WTC11 (cell line): ENCODE results near the gene CCDC137. TPM values are rescaled to one million over a fixed set of nuclear protein-coding genes. Genes with fewer than 3 reads are reported as not detected.
"Not testable (repeated sequence)": the region's sequence is repeated elsewhere in the genome, so short reads cannot be mapped to it uniquely, and the experiment has no call there.

Source experiments
- ATAC-seq: fragments of 200-7000 bp; cut with Tn5 transposase; 2 replicates; pipeline ENCODE4 v1.10.0; 2021; ENCODE audit warnings: mild to moderate bottlenecking, moderate library complexity
- CTCF ChIA-PET: fragments of 300-600 bp; sonication (Branson Sonifier 250); formaldehyde crosslinking; loops from one replicate; lab custom pipeline; 2021; ENCODE audit warnings: antibody characterized with exemption; lab: Charles Lee
- POLR2A ChIA-PET: fragments of 350-600 bp; sonication (Branson Sonifier 250); formaldehyde crosslinking; loops from one replicate; lab custom pipeline; 2021; ENCODE audit warnings: antibody characterized with exemption; lab: Charles Lee
- DNase-seq: peaks from one replicate; pipeline ENCODE4 v3.0.0; 2021; ENCODE audit warnings: low spot score
- H3K27ac Mint-ChIP-seq: 2 replicates; pipeline ENCODE4 v1.8.0; 2021; ENCODE audit warnings: mixed read lengths
- H3K27me3 Mint-ChIP-seq: 2 replicates; pipeline ENCODE4 v1.8.0; 2021; ENCODE audit warnings: low read depth, mild to moderate bottlenecking, moderate library complexity, mixed read lengths
- H3K36me3 Mint-ChIP-seq: 2 replicates; pipeline ENCODE4 v1.8.0; 2021; ENCODE audit warnings: mixed read lengths
- H3K4me1 Mint-ChIP-seq: 2 replicates; pipeline ENCODE4 v1.8.0; 2022; ENCODE audit warnings: mixed read lengths
- H3K4me3 Mint-ChIP-seq: 2 replicates; pipeline ENCODE4 v1.8.0; 2021; ENCODE audit warnings: mild to moderate bottlenecking, moderate library complexity, mixed read lengths
- H3K9me3 Mint-ChIP-seq: 2 replicates; pipeline ENCODE4 v1.8.0; 2021; ENCODE audit warnings: mixed read lengths
- KAT7 ChIP-seq: sonication (generic); formaldehyde crosslinking; IDR thresholded peaks from 2 replicates; pipeline ENCODE4 v1.8.1; 2023; ENCODE audit warnings: missing genetic modification reagents, mild to moderate bottlenecking, borderline replicate concordance
- NR1H2 ChIP-seq: sonication (generic); formaldehyde crosslinking; IDR thresholded peaks from 2 replicates; pipeline ENCODE4 v1.9.0; 2021; ENCODE audit warnings: mild to moderate bottlenecking, moderate library complexity, missing genetic modification reagents
- NR3C1 ChIP-seq: sonication (generic); formaldehyde crosslinking; conservative IDR thresholded peaks from 2 replicates; pipeline ENCODE4 v1.8.1; 2023; ENCODE audit warnings: low read depth, mild to moderate bottlenecking, missing genetic modification reagents
- total RNA-seq: library from RNA; stranded (reverse); gene quantifications from 3 replicates; pipeline ENCODE4 v1.2.3, GENCODE V29; 2021
- TF ChIP-seq, protein P1 (sequence below): sonication (generic); formaldehyde crosslinking; IDR thresholded peaks from 2 replicates; pipeline ENCODE4 v1.8.1; 2023; ENCODE audit warnings: mild to moderate bottlenecking, missing genetic modification reagents, moderate library complexity
- TF ChIP-seq, protein P2 (sequence below): fragments of 200-600 bp; IDR thresholded peaks from 2 replicates; pipeline ENCODE4 v1.8.0; 2022; ENCODE audit warnings: antibody characterized with exemption
- TF ChIP-seq, protein P3 (sequence below): sonication (generic); formaldehyde crosslinking; IDR thresholded peaks from 2 replicates; pipeline ENCODE4 v1.8.0; 2023; ENCODE audit warnings: missing genetic modification reagents, mild to moderate bottlenecking, borderline replicate concordance
- TF ChIP-seq, protein P4 (sequence below): fragments of 250-450 bp; sonication (Bioruptor Pico); IDR thresholded peaks from 2 replicates; pipeline ENCODE4 v1.9.0; 2021; ENCODE audit warnings: mild to moderate bottlenecking, borderline replicate concordance
- TF ChIP-seq, protein P5 (sequence below): sonication (generic); formaldehyde crosslinking; IDR thresholded peaks from 2 replicates; pipeline ENCODE4 v1.8.0; 2022; ENCODE audit warnings: mild to moderate bottlenecking, missing genetic modification reagents
- TF ChIP-seq, protein P6 (sequence below): sonication (generic); formaldehyde crosslinking; IDR thresholded peaks from 2 replicates; pipeline ENCODE4 v1.8.1; 2023; ENCODE audit warnings: mild to moderate bottlenecking, missing genetic modification reagents, moderate library complexity
- TF ChIP-seq, protein P7 (sequence below): sonication (generic); formaldehyde crosslinking; IDR thresholded peaks from 2 replicates; pipeline ENCODE4 v1.8.1; 2022; ENCODE audit warnings: mild to moderate bottlenecking, moderate library complexity, missing genetic modification reagents
- TF ChIP-seq, protein P8 (sequence below): sonication (generic); formaldehyde crosslinking; IDR thresholded peaks from 2 replicates; pipeline ENCODE4 v1.8.0; 2023; ENCODE audit warnings: mild to moderate bottlenecking, missing genetic modification reagents

Gene CCDC137
- total RNA-seq, 1 experiment from 2014 or later = 36.8 TPM

DNA sequence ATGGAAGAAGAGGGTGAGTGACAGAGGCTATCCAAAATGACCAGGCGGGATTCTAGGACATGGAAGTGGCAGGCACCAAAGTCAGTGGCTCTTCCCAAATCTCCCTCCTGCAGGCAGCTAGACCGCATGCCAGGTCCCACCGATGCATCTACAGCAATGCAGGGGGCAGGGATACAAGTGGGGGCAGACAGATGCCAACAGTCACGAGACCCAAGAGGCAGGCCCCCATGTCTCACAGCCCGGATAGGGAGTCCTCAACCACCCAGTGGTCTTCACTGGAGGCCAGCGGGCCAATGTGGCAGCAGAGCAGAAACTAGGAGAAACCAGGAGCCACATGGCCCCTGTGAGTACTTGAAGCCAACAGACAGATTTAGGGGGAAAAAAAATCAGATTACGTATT is 49.7 kb upstream of the CCDC137 start (continued):
- TF ChIP-seq NR3C1 (CRISPR knock-in tag) (no peak), NR1H2 (CRISPR knock-in tag) (no peak), KAT7 (CRISPR knock-in tag) (no peak)
- TF ChIP-seq, protein P1, sequence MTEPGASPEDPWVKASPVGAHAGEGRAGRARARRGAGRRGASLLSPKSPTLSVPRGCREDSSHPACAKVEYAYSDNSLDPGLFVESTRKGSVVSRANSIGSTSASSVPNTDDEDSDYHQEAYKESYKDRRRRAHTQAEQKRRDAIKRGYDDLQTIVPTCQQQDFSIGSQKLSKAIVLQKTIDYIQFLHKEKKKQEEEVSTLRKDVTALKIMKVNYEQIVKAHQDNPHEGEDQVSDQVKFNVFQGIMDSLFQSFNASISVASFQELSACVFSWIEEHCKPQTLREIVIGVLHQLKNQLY (CRISPR knock-in tag) = no peak
- TF ChIP-seq, protein P2, sequence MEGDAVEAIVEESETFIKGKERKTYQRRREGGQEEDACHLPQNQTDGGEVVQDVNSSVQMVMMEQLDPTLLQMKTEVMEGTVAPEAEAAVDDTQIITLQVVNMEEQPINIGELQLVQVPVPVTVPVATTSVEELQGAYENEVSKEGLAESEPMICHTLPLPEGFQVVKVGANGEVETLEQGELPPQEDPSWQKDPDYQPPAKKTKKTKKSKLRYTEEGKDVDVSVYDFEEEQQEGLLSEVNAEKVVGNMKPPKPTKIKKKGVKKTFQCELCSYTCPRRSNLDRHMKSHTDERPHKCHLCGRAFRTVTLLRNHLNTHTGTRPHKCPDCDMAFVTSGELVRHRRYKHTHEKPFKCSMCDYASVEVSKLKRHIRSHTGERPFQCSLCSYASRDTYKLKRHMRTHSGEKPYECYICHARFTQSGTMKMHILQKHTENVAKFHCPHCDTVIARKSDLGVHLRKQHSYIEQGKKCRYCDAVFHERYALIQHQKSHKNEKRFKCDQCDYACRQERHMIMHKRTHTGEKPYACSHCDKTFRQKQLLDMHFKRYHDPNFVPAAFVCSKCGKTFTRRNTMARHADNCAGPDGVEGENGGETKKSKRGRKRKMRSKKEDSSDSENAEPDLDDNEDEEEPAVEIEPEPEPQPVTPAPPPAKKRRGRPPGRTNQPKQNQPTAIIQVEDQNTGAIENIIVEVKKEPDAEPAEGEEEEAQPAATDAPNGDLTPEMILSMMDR = no peak
- TF ChIP-seq, protein P3, sequence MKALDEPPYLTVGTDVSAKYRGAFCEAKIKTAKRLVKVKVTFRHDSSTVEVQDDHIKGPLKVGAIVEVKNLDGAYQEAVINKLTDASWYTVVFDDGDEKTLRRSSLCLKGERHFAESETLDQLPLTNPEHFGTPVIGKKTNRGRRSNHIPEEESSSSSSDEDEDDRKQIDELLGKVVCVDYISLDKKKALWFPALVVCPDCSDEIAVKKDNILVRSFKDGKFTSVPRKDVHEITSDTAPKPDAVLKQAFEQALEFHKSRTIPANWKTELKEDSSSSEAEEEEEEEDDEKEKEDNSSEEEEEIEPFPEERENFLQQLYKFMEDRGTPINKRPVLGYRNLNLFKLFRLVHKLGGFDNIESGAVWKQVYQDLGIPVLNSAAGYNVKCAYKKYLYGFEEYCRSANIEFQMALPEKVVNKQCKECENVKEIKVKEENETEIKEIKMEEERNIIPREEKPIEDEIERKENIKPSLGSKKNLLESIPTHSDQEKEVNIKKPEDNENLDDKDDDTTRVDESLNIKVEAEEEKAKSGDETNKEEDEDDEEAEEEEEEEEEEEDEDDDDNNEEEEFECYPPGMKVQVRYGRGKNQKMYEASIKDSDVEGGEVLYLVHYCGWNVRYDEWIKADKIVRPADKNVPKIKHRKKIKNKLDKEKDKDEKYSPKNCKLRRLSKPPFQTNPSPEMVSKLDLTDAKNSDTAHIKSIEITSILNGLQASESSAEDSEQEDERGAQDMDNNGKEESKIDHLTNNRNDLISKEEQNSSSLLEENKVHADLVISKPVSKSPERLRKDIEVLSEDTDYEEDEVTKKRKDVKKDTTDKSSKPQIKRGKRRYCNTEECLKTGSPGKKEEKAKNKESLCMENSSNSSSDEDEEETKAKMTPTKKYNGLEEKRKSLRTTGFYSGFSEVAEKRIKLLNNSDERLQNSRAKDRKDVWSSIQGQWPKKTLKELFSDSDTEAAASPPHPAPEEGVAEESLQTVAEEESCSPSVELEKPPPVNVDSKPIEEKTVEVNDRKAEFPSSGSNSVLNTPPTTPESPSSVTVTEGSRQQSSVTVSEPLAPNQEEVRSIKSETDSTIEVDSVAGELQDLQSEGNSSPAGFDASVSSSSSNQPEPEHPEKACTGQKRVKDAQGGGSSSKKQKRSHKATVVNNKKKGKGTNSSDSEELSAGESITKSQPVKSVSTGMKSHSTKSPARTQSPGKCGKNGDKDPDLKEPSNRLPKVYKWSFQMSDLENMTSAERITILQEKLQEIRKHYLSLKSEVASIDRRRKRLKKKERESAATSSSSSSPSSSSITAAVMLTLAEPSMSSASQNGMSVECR = no peak
- TF ChIP-seq, protein P4, sequence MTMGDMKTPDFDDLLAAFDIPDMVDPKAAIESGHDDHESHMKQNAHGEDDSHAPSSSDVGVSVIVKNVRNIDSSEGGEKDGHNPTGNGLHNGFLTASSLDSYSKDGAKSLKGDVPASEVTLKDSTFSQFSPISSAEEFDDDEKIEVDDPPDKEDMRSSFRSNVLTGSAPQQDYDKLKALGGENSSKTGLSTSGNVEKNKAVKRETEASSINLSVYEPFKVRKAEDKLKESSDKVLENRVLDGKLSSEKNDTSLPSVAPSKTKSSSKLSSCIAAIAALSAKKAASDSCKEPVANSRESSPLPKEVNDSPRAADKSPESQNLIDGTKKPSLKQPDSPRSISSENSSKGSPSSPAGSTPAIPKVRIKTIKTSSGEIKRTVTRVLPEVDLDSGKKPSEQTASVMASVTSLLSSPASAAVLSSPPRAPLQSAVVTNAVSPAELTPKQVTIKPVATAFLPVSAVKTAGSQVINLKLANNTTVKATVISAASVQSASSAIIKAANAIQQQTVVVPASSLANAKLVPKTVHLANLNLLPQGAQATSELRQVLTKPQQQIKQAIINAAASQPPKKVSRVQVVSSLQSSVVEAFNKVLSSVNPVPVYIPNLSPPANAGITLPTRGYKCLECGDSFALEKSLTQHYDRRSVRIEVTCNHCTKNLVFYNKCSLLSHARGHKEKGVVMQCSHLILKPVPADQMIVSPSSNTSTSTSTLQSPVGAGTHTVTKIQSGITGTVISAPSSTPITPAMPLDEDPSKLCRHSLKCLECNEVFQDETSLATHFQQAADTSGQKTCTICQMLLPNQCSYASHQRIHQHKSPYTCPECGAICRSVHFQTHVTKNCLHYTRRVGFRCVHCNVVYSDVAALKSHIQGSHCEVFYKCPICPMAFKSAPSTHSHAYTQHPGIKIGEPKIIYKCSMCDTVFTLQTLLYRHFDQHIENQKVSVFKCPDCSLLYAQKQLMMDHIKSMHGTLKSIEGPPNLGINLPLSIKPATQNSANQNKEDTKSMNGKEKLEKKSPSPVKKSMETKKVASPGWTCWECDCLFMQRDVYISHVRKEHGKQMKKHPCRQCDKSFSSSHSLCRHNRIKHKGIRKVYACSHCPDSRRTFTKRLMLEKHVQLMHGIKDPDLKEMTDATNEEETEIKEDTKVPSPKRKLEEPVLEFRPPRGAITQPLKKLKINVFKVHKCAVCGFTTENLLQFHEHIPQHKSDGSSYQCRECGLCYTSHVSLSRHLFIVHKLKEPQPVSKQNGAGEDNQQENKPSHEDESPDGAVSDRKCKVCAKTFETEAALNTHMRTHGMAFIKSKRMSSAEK (CRISPR knock-in tag) = no peak
- TF ChIP-seq, protein P5, sequence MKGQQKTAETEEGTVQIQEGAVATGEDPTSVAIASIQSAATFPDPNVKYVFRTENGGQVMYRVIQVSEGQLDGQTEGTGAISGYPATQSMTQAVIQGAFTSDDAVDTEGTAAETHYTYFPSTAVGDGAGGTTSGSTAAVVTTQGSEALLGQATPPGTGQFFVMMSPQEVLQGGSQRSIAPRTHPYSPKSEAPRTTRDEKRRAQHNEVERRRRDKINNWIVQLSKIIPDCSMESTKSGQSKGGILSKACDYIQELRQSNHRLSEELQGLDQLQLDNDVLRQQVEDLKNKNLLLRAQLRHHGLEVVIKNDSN (CRISPR knock-in tag) = no peak
- TF ChIP-seq, protein P6, sequence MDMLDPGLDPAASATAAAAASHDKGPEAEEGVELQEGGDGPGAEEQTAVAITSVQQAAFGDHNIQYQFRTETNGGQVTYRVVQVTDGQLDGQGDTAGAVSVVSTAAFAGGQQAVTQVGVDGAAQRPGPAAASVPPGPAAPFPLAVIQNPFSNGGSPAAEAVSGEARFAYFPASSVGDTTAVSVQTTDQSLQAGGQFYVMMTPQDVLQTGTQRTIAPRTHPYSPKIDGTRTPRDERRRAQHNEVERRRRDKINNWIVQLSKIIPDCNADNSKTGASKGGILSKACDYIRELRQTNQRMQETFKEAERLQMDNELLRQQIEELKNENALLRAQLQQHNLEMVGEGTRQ (CRISPR knock-in tag) = no peak
- TF ChIP-seq, protein P7, sequence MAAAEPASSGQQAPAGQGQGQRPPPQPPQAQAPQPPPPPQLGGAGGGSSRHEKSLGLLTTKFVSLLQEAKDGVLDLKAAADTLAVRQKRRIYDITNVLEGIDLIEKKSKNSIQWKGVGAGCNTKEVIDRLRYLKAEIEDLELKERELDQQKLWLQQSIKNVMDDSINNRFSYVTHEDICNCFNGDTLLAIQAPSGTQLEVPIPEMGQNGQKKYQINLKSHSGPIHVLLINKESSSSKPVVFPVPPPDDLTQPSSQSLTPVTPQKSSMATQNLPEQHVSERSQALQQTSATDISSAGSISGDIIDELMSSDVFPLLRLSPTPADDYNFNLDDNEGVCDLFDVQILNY (CRISPR knock-in tag) = no peak
- TF ChIP-seq, protein P8, sequence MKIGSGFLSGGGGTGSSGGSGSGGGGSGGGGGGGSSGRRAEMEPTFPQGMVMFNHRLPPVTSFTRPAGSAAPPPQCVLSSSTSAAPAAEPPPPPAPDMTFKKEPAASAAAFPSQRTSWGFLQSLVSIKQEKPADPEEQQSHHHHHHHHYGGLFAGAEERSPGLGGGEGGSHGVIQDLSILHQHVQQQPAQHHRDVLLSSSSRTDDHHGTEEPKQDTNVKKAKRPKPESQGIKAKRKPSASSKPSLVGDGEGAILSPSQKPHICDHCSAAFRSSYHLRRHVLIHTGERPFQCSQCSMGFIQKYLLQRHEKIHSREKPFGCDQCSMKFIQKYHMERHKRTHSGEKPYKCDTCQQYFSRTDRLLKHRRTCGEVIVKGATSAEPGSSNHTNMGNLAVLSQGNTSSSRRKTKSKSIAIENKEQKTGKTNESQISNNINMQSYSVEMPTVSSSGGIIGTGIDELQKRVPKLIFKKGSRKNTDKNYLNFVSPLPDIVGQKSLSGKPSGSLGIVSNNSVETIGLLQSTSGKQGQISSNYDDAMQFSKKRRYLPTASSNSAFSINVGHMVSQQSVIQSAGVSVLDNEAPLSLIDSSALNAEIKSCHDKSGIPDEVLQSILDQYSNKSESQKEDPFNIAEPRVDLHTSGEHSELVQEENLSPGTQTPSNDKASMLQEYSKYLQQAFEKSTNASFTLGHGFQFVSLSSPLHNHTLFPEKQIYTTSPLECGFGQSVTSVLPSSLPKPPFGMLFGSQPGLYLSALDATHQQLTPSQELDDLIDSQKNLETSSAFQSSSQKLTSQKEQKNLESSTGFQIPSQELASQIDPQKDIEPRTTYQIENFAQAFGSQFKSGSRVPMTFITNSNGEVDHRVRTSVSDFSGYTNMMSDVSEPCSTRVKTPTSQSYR = no peak

DNA sequence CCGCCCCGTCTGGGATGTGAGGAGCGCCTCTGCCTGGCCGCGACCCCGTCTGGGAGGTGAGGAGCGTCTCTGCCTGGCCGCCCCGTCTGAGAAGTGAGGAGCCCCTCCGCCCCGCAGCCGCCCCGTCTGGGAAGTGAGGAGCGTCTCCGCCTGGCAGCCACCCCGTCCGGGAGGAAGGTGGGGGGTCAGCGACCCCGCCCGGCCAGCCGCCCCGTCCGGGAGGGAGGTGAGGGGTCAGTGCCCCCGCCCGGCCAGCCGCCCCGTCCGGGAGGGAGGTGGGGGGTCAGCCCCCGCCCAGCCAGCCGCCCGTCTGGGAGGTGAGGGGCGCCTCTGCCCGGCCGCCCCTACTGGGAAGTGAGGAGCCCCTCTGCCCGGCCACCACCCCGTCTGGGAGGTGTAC is 48.2 kb upstream of the CCDC137 start:
- ATAC-seq, CTCF ChIA-PET: not testable (repeated sequence)

More for the DNA sequence above, 48.2 kb upstream of the CCDC137 start:
- H3K36me3 Mint-ChIP-seq = peaks cover 71% of the 10 kb centered on the region
- H3K27ac Mint-ChIP-seq, POLR2A ChIA-PET, H3K4me3 Mint-ChIP-seq, H3K27me3 Mint-ChIP-seq, DNase-seq, H3K4me1 Mint-ChIP-seq, H3K9me3 Mint-ChIP-seq: not testable (repeated sequence)
